ENCODE data around the gene PAK5. TPM values are rescaled to one million over a fixed set of nuclear protein-coding genes. Genes with fewer than 3 reads are reported as not detected.

Gene PAK5
- polyA plus RNA-seq, 1 of the 3 experiments (the other 2 are of a cell fraction): 0.03 TPM

- no peak overlapping the region for H3K4me2 ChIP-seq
- no peaks in the 10 kb centered on the region for H3K27me3 ChIP-seq (ENCODE audit: insufficient read depth)
- no peak overlapping the region for H3K27ac ChIP-seq (ENCODE audit: low read depth in 2 of 2, low read length in 1 of 2)
- H3K79me2 ChIP-seq (ENCODE audit: insufficient read depth): no peaks in the 10 kb centered on the region
- H3K4me3 ChIP-seq (ENCODE audit: low read depth in 2 of 2, low read length in 1 of 2): no peak overlapping the region
- H3K9ac ChIP-seq: no peak overlapping the region
- no peak for DNase-seq
- no peaks in the 10 kb centered on the region for H3K9me3 ChIP-seq
- H4K20me1 ChIP-seq (ENCODE audit: insufficient read depth): no peaks in the 10 kb centered on the region
- H3F3A ChIP-seq (replicated peaks; ENCODE audit: insufficient read depth): no peaks in the 10 kb centered on the region
- H3K4me1 ChIP-seq (ENCODE audit: control insufficient read depth in 1 of 2, insufficient read depth in 2 of 2, low read depth in 1 of 2, low read length in 1 of 2): no peaks in the 10 kb centered on the region
- no peak overlapping the region for H2AFZ ChIP-seq (ENCODE audit: low read depth)
- no peaks in the 10 kb centered on the region for H3K9me2 ChIP-seq
- POLR2A ChIA-PET: no interaction called here
- no peaks in the 10 kb centered on the region for H3K36me3 ChIP-seq (replicated peaks in 1 of 2; ENCODE audit: control insufficient read depth in 1 of 2, insufficient read depth in 2 of 2, low read length in 1 of 2)
- WGBS (ENCODE audit: low lambda C conversion rate): 25% methylated on average over 1 of the region's 1 CpG
- CTCF ChIA-PET: interaction anchor here (3.3 kb wide), 1 partner anchor 15 kb away, joined by 18 read pairs; no protein-coding TSS in a partner anchor
- TF ChIP-seq FOXM1 (IDR thresholded peaks at IDR 0.05; ENCODE audit: low read depth) (no peak), REST (IDR thresholded peaks at IDR 0.05; ENCODE audit: low read depth, low read length) (no peak), GABPA (IDR thresholded peaks at IDR 0.05; ENCODE audit: low read depth) (no peak), MAX (IDR thresholded peaks at IDR 0.05; ENCODE audit: low read depth) (no peak), ZBTB33 (IDR thresholded peaks at IDR 0.05; ENCODE audit: borderline replicate concordance, low read depth) (no peak), JUND (IDR thresholded peaks at IDR 0.05) (no peak), IRF3 (IDR thresholded peaks at IDR 0.05; ENCODE audit: low read depth, low read length) (no peak), TCF12 (IDR thresholded peaks at IDR 0.05) (no peak), RCOR1 (IDR thresholded peaks at IDR 0.05; ENCODE audit: low read length) (no peak), EP300 (IDR thresholded peaks at IDR 0.05; ENCODE audit: borderline replicate concordance in 1 of 2, low read depth in 1 of 2, low read length in 1 of 2) (no peak), CHD2 (IDR thresholded peaks at IDR 0.05; ENCODE audit: low read length, partially characterized antibody) (no peak), POLR2AphosphoS5 (IDR thresholded peaks at IDR 0.05; ENCODE audit: low read depth, low read length) (no peak), SMC3 (IDR thresholded peaks at IDR 0.05; ENCODE audit: low read depth, low read length) (no peak), RAD21 (IDR thresholded peaks at IDR 0.05; ENCODE audit: low read length) (no peak), CTCF (IDR thresholded peaks at IDR 0.05) (no peak)
Observed at GRCh38 chr20:9632991-9633390, 205.9 kb downstream of the PAK5 start.

All from SK-N-SH (cell line).